OCI-LY7 (cell line): ENCODE measurements around the gene TEX29.

Experiments
- EZH2phosphoT487 ChIP-seq: fragments of 200-600 bp; sonication (generic); IDR thresholded peaks from 2 replicates; pipeline ENCODE4 v1.6.1; 2018; ENCODE audit warnings: low read depth, borderline replicate concordance, mild to moderate bottlenecking, mixed run types, antibody characterized with exemption, low read length, moderate library complexity, mixed read lengths
- TF ChIP-seq, protein P1 (sequence below): fragments of 200-600 bp; sonication (generic); conservative IDR thresholded peaks from 2 replicates; pipeline ENCODE4 v1.5.1; 2014; ENCODE audit warnings: mild to moderate bottlenecking, antibody characterized with exemption, low read length, moderate library complexity, mixed read lengths

DNA sequence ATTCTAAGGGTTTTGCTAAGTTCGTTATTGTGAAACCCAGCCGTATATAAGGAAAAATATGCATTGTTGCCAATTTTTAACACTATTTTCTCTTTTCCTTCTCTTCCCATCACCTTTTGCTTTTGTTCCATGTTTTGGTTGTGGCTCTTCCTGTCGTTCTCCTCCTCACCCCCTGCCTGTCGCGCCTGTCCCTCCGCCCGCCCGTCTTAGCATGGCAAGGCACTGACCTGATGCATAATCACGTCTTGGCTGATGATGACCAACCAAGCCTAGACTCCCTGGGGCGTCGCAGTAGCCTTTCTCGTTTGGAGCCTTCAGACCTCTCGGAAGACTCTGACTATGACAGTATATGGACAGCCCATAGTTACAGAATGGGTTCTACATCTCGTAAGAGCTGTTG, 28.5 kb upstream of the TEX29 start:
- TF ChIP-seq, protein P1, sequence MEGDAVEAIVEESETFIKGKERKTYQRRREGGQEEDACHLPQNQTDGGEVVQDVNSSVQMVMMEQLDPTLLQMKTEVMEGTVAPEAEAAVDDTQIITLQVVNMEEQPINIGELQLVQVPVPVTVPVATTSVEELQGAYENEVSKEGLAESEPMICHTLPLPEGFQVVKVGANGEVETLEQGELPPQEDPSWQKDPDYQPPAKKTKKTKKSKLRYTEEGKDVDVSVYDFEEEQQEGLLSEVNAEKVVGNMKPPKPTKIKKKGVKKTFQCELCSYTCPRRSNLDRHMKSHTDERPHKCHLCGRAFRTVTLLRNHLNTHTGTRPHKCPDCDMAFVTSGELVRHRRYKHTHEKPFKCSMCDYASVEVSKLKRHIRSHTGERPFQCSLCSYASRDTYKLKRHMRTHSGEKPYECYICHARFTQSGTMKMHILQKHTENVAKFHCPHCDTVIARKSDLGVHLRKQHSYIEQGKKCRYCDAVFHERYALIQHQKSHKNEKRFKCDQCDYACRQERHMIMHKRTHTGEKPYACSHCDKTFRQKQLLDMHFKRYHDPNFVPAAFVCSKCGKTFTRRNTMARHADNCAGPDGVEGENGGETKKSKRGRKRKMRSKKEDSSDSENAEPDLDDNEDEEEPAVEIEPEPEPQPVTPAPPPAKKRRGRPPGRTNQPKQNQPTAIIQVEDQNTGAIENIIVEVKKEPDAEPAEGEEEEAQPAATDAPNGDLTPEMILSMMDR = no peak
- no peak for TF ChIP-seq EZH2phosphoT487
